HCT116 (cell line): ENCODE measurements around the gene NTRK3. TPM values are rescaled to one million over a fixed set of nuclear protein-coding genes. Genes with fewer than 3 reads are reported as not detected.

Experiments used
- ATAC-seq: fragments of 200-7000 bp; cut with Tn5 transposase; 2 replicates; pipeline ENCODE4 v1.9.1; 2020; ENCODE audit warnings: mild to moderate bottlenecking, moderate library complexity
- BruUV-seq: library from RNA; stranded (reverse); fragments of 400-500 nt; replicated peaks from 2 replicates; lab custom pipeline; 2021; lab: Mats Ljungman, UMichigan
- CTCF ChIA-PET: fragments of 300-600 bp; sonication (Branson Sonifier 250); formaldehyde crosslinking; loops from one replicate; lab custom pipeline; 2021; ENCODE audit warnings: antibody characterized with exemption; lab: Charles Lee
- POLR2A ChIA-PET: fragments of 300-600, 350-600 bp; sonication (Branson Sonifier 250); formaldehyde crosslinking; loops from one replicate; lab custom pipeline; 2021; ENCODE audit warnings: antibody characterized with exemption; lab: Charles Lee
- RAD21 ChIA-PET, 2 experiments: fragments of 300-600 bp; sonication (Branson Sonifier 250); formaldehyde crosslinking; loops; one replicate each; lab custom pipeline; 2023; ENCODE audit warnings: low total read pairs in 2 of 2; ENCODE audit not compliant: uncharacterized antibody in 2 of 2, unreplicated experiment in 2 of 2, low non-redundant PET in 1 of 2; lab: Charles Lee
- DNase-seq: peaks from one replicate; pipeline ENCODE4 v3.0.0-alpha.2; 2010; ENCODE audit warnings: low read depth, low spot score
- H2AFZ ChIP-seq: fragments of 200-600 bp; shearing (Covaris generic), sonication (generic); 2 replicates; pipeline ENCODE4 v1.6.1; 2017; ENCODE audit warnings: low read depth, mixed run types, mixed read lengths, antibody characterized with exemption, low read length; ENCODE audit not compliant: poor library complexity, severe bottlenecking
- H3K27ac ChIP-seq: 2 replicates; pipeline ENCODE4 v1.5.1; 2012; ENCODE audit warnings: low read depth, low read length
- H3K27me3 ChIP-seq: fragments of 200-600 bp; sonication (generic); 2 replicates; pipeline ENCODE4 v1.6.1; 2016; ENCODE audit warnings: mixed run types, low read length, mixed read lengths; ENCODE audit not compliant: insufficient read depth
- H3K36me3 ChIP-seq, 2 experiments: fragments of 200-500 bp in 1 of 2; fragments of 200-600 bp in 1 of 2; sonication (Bioruptor generic) in 1 of 2; sonication (generic) in 1 of 2; 2 replicates each; pipeline versions ENCODE4 v1.5.1 to v1.6.1; 2014 to 2016; ENCODE audit warnings: low read length in 2 of 2, inconsistent platforms in 1 of 2, mixed read lengths in 1 of 2, mixed run types in 1 of 2; ENCODE audit not compliant: insufficient read depth in 2 of 2, control insufficient read depth in 1 of 2
- H3K4me1 ChIP-seq, 2 experiments: fragments of 200-600 bp in 1 of 2; sonication (generic) in 1 of 2; 2 replicates each; pipeline versions ENCODE4 v1.5.1 to v1.6.1; 2012 to 2017; ENCODE audit warnings: low read length in 2 of 2, inconsistent platforms in 1 of 2, mild to moderate bottlenecking in 1 of 2, mixed read lengths in 1 of 2, mixed run types in 1 of 2, moderate library complexity in 1 of 2; ENCODE audit not compliant: insufficient read depth in 2 of 2, control insufficient read depth in 1 of 2
- H3K4me2 ChIP-seq: fragments of 200-600 bp; sonication (generic); 2 replicates; pipeline ENCODE4 v1.6.1; 2017; ENCODE audit warnings: mixed run types, low read length, mixed read lengths
- H3K4me3 ChIP-seq, 2 experiments: fragments of 200-600 bp in 1 of 2; sonication (generic) in 1 of 2; replicated peaks in 1 of 2; 2 replicates each; pipeline ENCODE4 v1.5.1; 2011 to 2016; ENCODE audit warnings: low read length in 2 of 2, control low read depth in 1 of 2, low read depth in 1 of 2, mild to moderate bottlenecking in 1 of 2, mixed read lengths in 1 of 2, mixed run types in 1 of 2
- H3K79me2 ChIP-seq: fragments of 200-600 bp; sonication (generic); 2 replicates; pipeline ENCODE4 v1.6.1; 2017; ENCODE audit warnings: mild to moderate bottlenecking, mixed run types, low read length, moderate library complexity, mixed read lengths; ENCODE audit not compliant: insufficient read depth
- H3K9ac ChIP-seq: fragments of 200-600 bp; sonication (generic); 2 replicates; pipeline ENCODE4 v1.6.1; 2016; ENCODE audit warnings: low read length, mixed read lengths
- H3K9me2 ChIP-seq: fragments of 200-600 bp; sonication (generic), shearing (Covaris generic); 2 replicates; pipeline ENCODE4 v1.6.1; 2017; ENCODE audit warnings: mixed run types, mild to moderate bottlenecking, moderate library complexity; ENCODE audit not compliant: insufficient read depth
- H3K9me3 ChIP-seq, 2 experiments: fragments of 200-500 bp in 1 of 2; fragments of 200-600 bp in 1 of 2; sonication (Bioruptor generic) in 1 of 2; sonication (generic) in 1 of 2; 2 replicates each; pipeline ENCODE4 v1.6.1; 2014 to 2017; ENCODE audit warnings: low read length in 2 of 2, mixed read lengths in 2 of 2, inconsistent platforms in 1 of 2, low read depth in 1 of 2, mild to moderate bottlenecking in 1 of 2, mixed run types in 1 of 2, moderate library complexity in 1 of 2; ENCODE audit not compliant: control insufficient read depth in 1 of 2, insufficient read depth in 1 of 2
- H4K20me1 ChIP-seq: fragments of 200-600 bp; sonication (generic), shearing (Covaris generic); 2 replicates; pipeline ENCODE4 v1.6.1; 2017; ENCODE audit warnings: mixed run types, mild to moderate bottlenecking, moderate library complexity; ENCODE audit not compliant: insufficient read depth
- CBX3 ChIP-seq: IDR thresholded peaks from 2 replicates; pipeline ENCODE4 v1.6.1; 2012; ENCODE audit warnings: low read depth
- CEBPB ChIP-seq: IDR thresholded peaks from 2 replicates; pipeline ENCODE4 v1.6.1; 2012; ENCODE audit warnings: low read depth
- EGR1 ChIP-seq: IDR thresholded peaks from 2 replicates; pipeline ENCODE4 v1.6.1; 2012; ENCODE audit warnings: low read depth
- ELF1 ChIP-seq: IDR thresholded peaks from 2 replicates; pipeline ENCODE4 v1.6.1; 2012; ENCODE audit warnings: low read depth, borderline replicate concordance
- EZH2 ChIP-seq: fragments of 200-600 bp; sonication (generic); IDR thresholded peaks from 2 replicates; pipeline ENCODE4 v1.6.1; 2017; ENCODE audit warnings: antibody characterized with exemption, mixed run types
- EZH2phosphoT487 ChIP-seq: fragments of 200-600 bp; IDR thresholded peaks from 2 replicates; pipeline ENCODE4 v1.6.1; 2018; ENCODE audit warnings: antibody characterized with exemption, borderline replicate concordance
- FOSL1 ChIP-seq: IDR thresholded peaks from 2 replicates; pipeline ENCODE4 v1.6.1; 2012; ENCODE audit warnings: low read depth
- POLR2AphosphoS5 ChIP-seq: IDR thresholded peaks from 2 replicates; pipeline ENCODE4 v1.6.1; 2011; ENCODE audit warnings: mild to moderate bottlenecking, low read depth, low read length, moderate library complexity
- RAD21 ChIP-seq: IDR thresholded peaks from 2 replicates; pipeline ENCODE4 v1.6.1; 2012; ENCODE audit warnings: low read depth, mild to moderate bottlenecking
- SIN3A ChIP-seq: IDR thresholded peaks from 2 replicates; pipeline ENCODE4 v1.6.1; 2012; ENCODE audit warnings: low read depth
- TCF7L2 ChIP-seq: IDR thresholded peaks from 2 replicates; pipeline ENCODE4 v1.7.0; 2011; ENCODE audit warnings: borderline replicate concordance, inconsistent platforms; ENCODE audit not compliant: insufficient read depth, insufficient read length; ENCODE audit errors: extremely low read depth
- YY1 ChIP-seq: IDR thresholded peaks from 2 replicates; pipeline ENCODE4 v1.6.1; 2011; ENCODE audit warnings: low read length, low read depth, moderate library complexity, mild to moderate bottlenecking; ENCODE audit not compliant: insufficient replicate concordance; ENCODE audit errors: extremely low read depth
- ZFX ChIP-seq: fragments of 450-650 bp; IDR thresholded peaks from 2 replicates; pipeline ENCODE4 v1.6.1; 2017
- ZNF274 ChIP-seq: fragments of 200-500 bp; sonication (Bioruptor generic); IDR thresholded peaks from 2 replicates; pipeline ENCODE4 v1.6.1; 2014; ENCODE audit warnings: mild to moderate bottlenecking, low read depth, low read length, inconsistent platforms
- intact Hi-C: fragments of 100-400 bp; cut with micrococcal nuclease; formaldehyde crosslinking; loops from 2 replicates; pipeline ENCODE4 v1.10.0; 2022
- total RNA-seq: library from RNA; stranded (reverse); gene quantifications from one replicate; pipeline ENCODE4 v1.2.1, GENCODE V29; 2021; ENCODE audit not compliant: unreplicated experiment
- TF ChIP-seq, protein P1 (sequence below): IDR thresholded peaks from 2 replicates; pipeline ENCODE4 v1.6.1; 2012
- TF ChIP-seq, protein P2 (sequence below): IDR thresholded peaks from 2 replicates; pipeline ENCODE4 v1.6.1; 2011; ENCODE audit warnings: mild to moderate bottlenecking, low read length, moderate library complexity; ENCODE audit not compliant: insufficient replicate concordance; ENCODE audit errors: extremely low read depth
- TF ChIP-seq, protein P3 (sequence below): IDR thresholded peaks from 2 replicates; pipeline ENCODE4 v1.6.1; 2012

Gene NTRK3
- total RNA-seq, 1 experiment from 2014 or later = not detected

DNA sequence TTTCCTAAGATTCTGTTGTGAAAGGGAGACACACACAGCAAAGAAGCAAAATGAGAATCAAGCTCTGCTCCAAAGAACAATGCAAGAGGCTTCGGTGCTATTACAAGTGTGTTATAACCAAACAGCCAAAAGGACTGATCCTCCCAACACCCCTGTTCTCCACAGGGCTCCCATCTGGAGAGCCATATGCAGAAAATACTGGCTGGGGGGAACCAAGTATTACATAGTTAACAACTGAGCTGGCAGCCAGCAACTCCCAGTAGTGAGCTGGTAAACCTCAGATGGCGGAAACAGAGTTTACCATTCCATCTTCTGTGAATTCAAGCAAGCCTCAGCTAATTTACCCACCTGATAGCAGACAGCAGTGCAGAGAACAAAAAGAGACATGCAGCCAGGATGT is 156.4 kb downstream of the NTRK3 start:
- Histone ChIP-seq H3K9ac (no peak overlapping the region), H3K9me2 (no peaks in the 10 kb centered on the region), H3K9me3 (no peaks in the 10 kb centered on the region), H3K27ac (no peak overlapping the region), H4K20me1 (no peaks in the 10 kb centered on the region), H3K79me2 (no peaks in the 10 kb centered on the region), H2AFZ (no peak overlapping the region), H3K4me2 (no peak overlapping the region), H3K4me3 (no peak overlapping the region), H3K36me3 (no peaks in the 10 kb centered on the region), H3K27me3 (no peaks in the 10 kb centered on the region; the same call in 1 of the 2 replicates), H3K4me1 (no peaks in the 10 kb centered on the region)
- intact Hi-C loops = no loop called here
- no TSS peak for BruUV-seq
- ChIA-PET CTCF (no interaction called here), RAD21 (no interaction called here), POLR2A (no interaction called here)
- no peak for ATAC-seq
- DNase-seq = no peak
- TF ChIP-seq YY1 (no peak), TCF7L2 (no peak), POLR2AphosphoS5 (no peak), ZNF274 (no peak), CBX3 (no peak), FOSL1 (no peak), EZH2phosphoT487 (no peak), RAD21 (no peak), EZH2 (no peak), ZFX (no peak), ELF1 (no peak), CEBPB (no peak), SIN3A (no peak), EGR1 (no peak)
- TF ChIP-seq, protein P1, sequence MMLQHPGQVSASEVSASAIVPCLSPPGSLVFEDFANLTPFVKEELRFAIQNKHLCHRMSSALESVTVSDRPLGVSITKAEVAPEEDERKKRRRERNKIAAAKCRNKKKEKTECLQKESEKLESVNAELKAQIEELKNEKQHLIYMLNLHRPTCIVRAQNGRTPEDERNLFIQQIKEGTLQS = no peak
- TF ChIP-seq, protein P2, sequence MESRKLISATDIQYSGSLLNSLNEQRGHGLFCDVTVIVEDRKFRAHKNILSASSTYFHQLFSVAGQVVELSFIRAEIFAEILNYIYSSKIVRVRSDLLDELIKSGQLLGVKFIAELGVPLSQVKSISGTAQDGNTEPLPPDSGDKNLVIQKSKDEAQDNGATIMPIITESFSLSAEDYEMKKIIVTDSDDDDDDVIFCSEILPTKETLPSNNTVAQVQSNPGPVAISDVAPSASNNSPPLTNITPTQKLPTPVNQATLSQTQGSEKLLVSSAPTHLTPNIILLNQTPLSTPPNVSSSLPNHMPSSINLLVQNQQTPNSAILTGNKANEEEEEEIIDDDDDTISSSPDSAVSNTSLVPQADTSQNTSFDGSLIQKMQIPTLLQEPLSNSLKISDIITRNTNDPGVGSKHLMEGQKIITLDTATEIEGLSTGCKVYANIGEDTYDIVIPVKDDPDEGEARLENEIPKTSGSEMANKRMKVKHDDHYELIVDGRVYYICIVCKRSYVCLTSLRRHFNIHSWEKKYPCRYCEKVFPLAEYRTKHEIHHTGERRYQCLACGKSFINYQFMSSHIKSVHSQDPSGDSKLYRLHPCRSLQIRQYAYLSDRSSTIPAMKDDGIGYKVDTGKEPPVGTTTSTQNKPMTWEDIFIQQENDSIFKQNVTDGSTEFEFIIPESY = no peak
- TF ChIP-seq, protein P3, sequence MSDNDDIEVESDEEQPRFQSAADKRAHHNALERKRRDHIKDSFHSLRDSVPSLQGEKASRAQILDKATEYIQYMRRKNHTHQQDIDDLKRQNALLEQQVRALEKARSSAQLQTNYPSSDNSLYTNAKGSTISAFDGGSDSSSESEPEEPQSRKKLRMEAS = no peak
